Uterus (tissue), 4 donors: Measurements from ENCODE around the gene FCN1. TPM values are rescaled to one million over a fixed set of nuclear protein-coding genes. Genes with fewer than 3 reads are reported as not detected.
"Not testable (repeated sequence)": the region's sequence is repeated elsewhere in the genome, so short reads cannot be mapped to it uniquely, and the experiment has no call there.

Experiments used
- DNase-seq, 2 donors: peaks; one replicate each; pipeline ENCODE4 v3.0.0-alpha.2; 2019 to 2020
- H3K27ac ChIP-seq, 2 donors: fragments of 200-600 bp; sonication (generic); 1 replicate in 1 of 2; 2 replicates in 1 of 2; pipeline ENCODE4 v1.5.1; 2016 to 2018
- H3K27me3 ChIP-seq, 2 donors: fragments of 200-600 bp; sonication (generic); one replicate each; pipeline ENCODE4 v1.5.1; 2018 to 2019; ENCODE audit warnings: control low read depth in 1 of 2
- H3K36me3 ChIP-seq, 2 donors: fragments of 200-600 bp; sonication (generic); one replicate each; pipeline ENCODE4 v1.5.1; 2019; ENCODE audit warnings: control low read depth in 1 of 2
- H3K4me1 ChIP-seq, 2 donors: fragments of 200-600 bp; sonication (generic); one replicate each; pipeline ENCODE4 v1.5.1; 2018 to 2019; ENCODE audit warnings: control low read depth in 1 of 2
- H3K4me3 ChIP-seq, 2 donors: fragments of 200-600 bp; sonication (generic); 1 replicate in 1 of 2; 2 replicates in 1 of 2; pipeline ENCODE4 v1.5.1; 2018 to 2019; ENCODE audit warnings: mild to moderate bottlenecking in 1 of 2
- H3K9me3 ChIP-seq, 2 donors: fragments of 200-600 bp; sonication (generic); one replicate each; pipeline ENCODE4 v1.5.1; 2019; ENCODE audit warnings: control low read depth in 1 of 2
- POLR2A ChIP-seq, 2 donors: fragments of 450-650 bp; IDR thresholded peaks; one replicate each; pipeline ENCODE4 v1.6.1; 2016; ENCODE audit warnings: antibody characterized with exemption in 2 of 2, mild to moderate bottlenecking in 1 of 2, moderate library complexity in 1 of 2
- intact Hi-C: fragments of 100-400 bp; cut with DNase I; formaldehyde crosslinking; loops from one replicate; pipeline ENCODE4 v1.15.1; 2023; ENCODE audit warnings: low total_unique reads
- total RNA-seq, 4 donors: library from RNA; depleted of rRNA in 3 of 4; stranded (reverse); fragments of >200 nt in 3 of 4; gene quantifications; one replicate each; pipeline versions ENCODE4 v1.1.0 to v1.2.4, GENCODE V29; 2014 to 2023
- TF ChIP-seq, protein P1 (sequence below), 4 experiments: fragments of 200-600 bp in 2 of 4; fragments of 450-650 bp in 2 of 4; sonication (generic) in 2 of 4; IDR thresholded peaks; one replicate each; pipeline ENCODE4 v1.5.1; 2016 to 2019; ENCODE audit warnings: antibody characterized with exemption in 4 of 4, mild to moderate bottlenecking in 2 of 4, moderate library complexity in 1 of 4
- donor health status: DM: yes; HTN: yes; CAD: no.

FCN1 gene
- total RNA-seq, 4 donors from 2014 or later: 0.26 to 13.8 (median 4.4) TPM

- no peaks in the 10 kb centered on the region for H3K36me3 ChIP-seq
- no peaks in the 10 kb centered on the region for H3K9me3 ChIP-seq
- H3K27ac ChIP-seq: no peak overlapping the region
- intact Hi-C loops: no loop called here
- no peaks in the 10 kb centered on the region for H3K27me3 ChIP-seq
- no peaks in the 10 kb centered on the region for H3K4me1 ChIP-seq
- no peak for DNase-seq
- no peak overlapping the region for H3K4me3 ChIP-seq
- TF ChIP-seq, protein P1, sequence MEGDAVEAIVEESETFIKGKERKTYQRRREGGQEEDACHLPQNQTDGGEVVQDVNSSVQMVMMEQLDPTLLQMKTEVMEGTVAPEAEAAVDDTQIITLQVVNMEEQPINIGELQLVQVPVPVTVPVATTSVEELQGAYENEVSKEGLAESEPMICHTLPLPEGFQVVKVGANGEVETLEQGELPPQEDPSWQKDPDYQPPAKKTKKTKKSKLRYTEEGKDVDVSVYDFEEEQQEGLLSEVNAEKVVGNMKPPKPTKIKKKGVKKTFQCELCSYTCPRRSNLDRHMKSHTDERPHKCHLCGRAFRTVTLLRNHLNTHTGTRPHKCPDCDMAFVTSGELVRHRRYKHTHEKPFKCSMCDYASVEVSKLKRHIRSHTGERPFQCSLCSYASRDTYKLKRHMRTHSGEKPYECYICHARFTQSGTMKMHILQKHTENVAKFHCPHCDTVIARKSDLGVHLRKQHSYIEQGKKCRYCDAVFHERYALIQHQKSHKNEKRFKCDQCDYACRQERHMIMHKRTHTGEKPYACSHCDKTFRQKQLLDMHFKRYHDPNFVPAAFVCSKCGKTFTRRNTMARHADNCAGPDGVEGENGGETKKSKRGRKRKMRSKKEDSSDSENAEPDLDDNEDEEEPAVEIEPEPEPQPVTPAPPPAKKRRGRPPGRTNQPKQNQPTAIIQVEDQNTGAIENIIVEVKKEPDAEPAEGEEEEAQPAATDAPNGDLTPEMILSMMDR (IDR thresholded peaks at IDR 0.05): no peak
- TF ChIP-seq POLR2A (IDR thresholded peaks at IDR 0.05): no peak
These were observed 39.6 kb upstream of the FCN1 start for GRCh38 chr9:134957165-134957944.

GRCh38 chr9:134956387-134956786 is 38.7 kb upstream of the FCN1 start:
- DNase-seq, H3K27ac ChIP-seq, H3K9me3 ChIP-seq, H3K27me3 ChIP-seq, H3K4me1 ChIP-seq, H3K4me3 ChIP-seq, intact Hi-C loops, H3K36me3 ChIP-seq: not testable (repeated sequence)

- H3K36me3 ChIP-seq: no peaks in the 10 kb centered on the region
- H3K27me3 ChIP-seq: no peaks in the 10 kb centered on the region
- TF ChIP-seq, protein P1 (IDR thresholded peaks at IDR 0.05): no peak
- no peak for TF ChIP-seq POLR2A (IDR thresholded peaks at IDR 0.05)
- no peak overlapping the region for H3K27ac ChIP-seq
- DNase-seq: no peak
- H3K4me1 ChIP-seq: no peaks in the 10 kb centered on the region
- H3K9me3 ChIP-seq: no peaks in the 10 kb centered on the region
- intact Hi-C loops: no loop called here
- no peak overlapping the region for H3K4me3 ChIP-seq
These were observed 38.1 kb upstream of the FCN1 start for GRCh38 chr9:134955801-134956200.

DNA sequence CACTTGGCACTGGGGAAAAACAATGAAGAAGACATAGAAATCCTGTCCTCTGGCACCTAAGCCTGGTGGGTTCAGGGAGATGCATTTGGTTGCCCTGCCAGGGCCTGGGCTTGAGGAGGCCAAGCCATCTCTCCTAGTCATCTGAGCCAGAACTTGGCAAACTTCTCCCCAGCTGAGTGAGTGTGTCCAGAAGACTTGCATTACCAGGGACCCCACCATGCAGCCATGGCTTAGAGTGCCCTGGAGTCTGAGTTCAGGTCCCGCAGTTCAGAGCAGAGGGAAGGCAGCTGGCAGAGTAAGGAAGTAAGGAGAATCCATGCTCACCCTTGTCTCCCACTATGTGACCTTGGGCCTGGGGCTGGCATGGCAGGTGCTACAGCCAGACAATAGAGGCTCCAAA is 37.4 kb upstream of the FCN1 start:
- Histone ChIP-seq H3K36me3 (no peaks in the 10 kb centered on the region), H3K27me3 (no peaks in the 10 kb centered on the region), H3K9me3 (no peaks in the 10 kb centered on the region), H3K4me1 (no peaks in the 10 kb centered on the region), H3K27ac (no peak overlapping the region), H3K4me3 (no peak overlapping the region)
- DNase-seq: no peak
- intact Hi-C loops: no loop called here
- TF ChIP-seq, protein P1 (IDR thresholded peaks at IDR 0.05): no peak
- TF ChIP-seq POLR2A (IDR thresholded peaks at IDR 0.05): no peak

GRCh38 chr9:134951994-134952393 is 34.3 kb upstream of the FCN1 start:
- no peaks in the 10 kb centered on the region for H3K36me3 ChIP-seq
- H3K9me3 ChIP-seq: no peaks in the 10 kb centered on the region
- H3K4me3 ChIP-seq: no peak overlapping the region
- no peak overlapping the region for H3K27ac ChIP-seq
- intact Hi-C loops: no loop called here
- no peaks in the 10 kb centered on the region for H3K27me3 ChIP-seq
- TF ChIP-seq, protein P1 (IDR thresholded peaks at IDR 0.05): no peak
- TF ChIP-seq POLR2A (IDR thresholded peaks at IDR 0.05): no peak
- H3K4me1 ChIP-seq: no peaks in the 10 kb centered on the region
- no peak for DNase-seq
